Spleen (tissue), 11 donors: ENCODE results near the gene TOP1. TPM values are rescaled to one million over a fixed set of nuclear protein-coding genes. Genes with fewer than 3 reads are reported as not detected.

Source experiments
- DNase-seq: peaks from one replicate; pipeline ENCODE4 v3.0.0-alpha.2; 2020
- H3K27ac ChIP-seq, 8 donors: fragments of 200-600 bp; sonication (generic) in 7 of 8; 1 replicate in 4 of 8; 2 replicates in 4 of 8; pipeline versions ENCODE4 v1.5.0 to v1.8.0; 2016 to 2021; ENCODE audit warnings: inconsistent platforms in 4 of 8, mild to moderate bottlenecking in 4 of 8, moderate library complexity in 1 of 8
- H3K27me3 ChIP-seq, 7 donors: fragments of 200-600 bp; sonication (generic) in 6 of 7; replicated peaks in 1 of 7; 1 replicate in 4 of 7; 2 replicates in 3 of 7; pipeline versions ENCODE4 v1.5.0 to v1.8.0; 2016 to 2021; ENCODE audit warnings: inconsistent platforms in 3 of 7, mild to moderate bottlenecking in 1 of 7
- H3K36me3 ChIP-seq, 6 donors: fragments of 200-600 bp; sonication (generic) in 5 of 6; 1 replicate in 4 of 6; 2 replicates in 2 of 6; pipeline versions ENCODE4 v1.5.0 to v1.8.0; 2016 to 2021; ENCODE audit warnings: inconsistent platforms in 2 of 6
- H3K4me1 ChIP-seq, 6 donors: fragments of 200-600 bp; sonication (generic) in 5 of 6; 1 replicate in 3 of 6; 2 replicates in 3 of 6; pipeline versions ENCODE4 v1.5.0 to v1.8.0; 2016 to 2021; ENCODE audit warnings: inconsistent platforms in 3 of 6
- H3K4me3 ChIP-seq, 8 donors: fragments of 200-600 bp; sonication (generic) in 7 of 8; 1 replicate in 4 of 8; 2 replicates in 4 of 8; pipeline versions ENCODE4 v1.5.0 to v1.8.0; 2016 to 2021; ENCODE audit warnings: inconsistent platforms in 4 of 8, mild to moderate bottlenecking in 4 of 8, moderate library complexity in 2 of 8
- H3K9me3 ChIP-seq, 8 donors: fragments of 200-600 bp; sonication (generic) in 7 of 8; 1 replicate in 4 of 8; 2 replicates in 4 of 8; pipeline versions ENCODE4 v1.5.0 to v1.8.0; 2016 to 2021; ENCODE audit warnings: inconsistent platforms in 4 of 8
- CTCF ChIP-seq, 11 experiments: fragments of 200-600 bp in 7 of 11; fragments of 450-650 bp in 4 of 11; sonication (generic) in 4 of 11; IDR thresholded peaks in 8 of 11; conservative IDR thresholded peaks in 3 of 11; 1 replicate in 7 of 11; 2 replicates in 4 of 11; pipeline versions ENCODE4 v1.4.0 to v1.8.0; 2016 to 2021; ENCODE audit warnings: antibody characterized with exemption in 11 of 11, inconsistent platforms in 4 of 11, mild to moderate bottlenecking in 1 of 11
- POLR2A ChIP-seq, 3 donors: fragments of 450-650 bp; IDR thresholded peaks; one replicate each; pipeline ENCODE4 v1.5.1; 2017; ENCODE audit warnings: antibody characterized with exemption in 3 of 3, mild to moderate bottlenecking in 1 of 3
- POLR2AphosphoS5 ChIP-seq, 3 donors: sonication (generic); formaldehyde crosslinking; IDR thresholded peaks; one replicate each; pipeline ENCODE4 v1.5.1; 2017; ENCODE audit warnings: antibody characterized with exemption in 3 of 3
- WGBS, 5 donors: extraction: QIAGEN DNeasy Blood & Tissue Kit in 3 of 5; methylation state at CpG; one replicate each; pipeline versions ENCODE4 v1.1.5 to v1.1.7; 2013 to 2018; 5-methylcytosine and 5-hydroxymethylcytosine counted together
- intact Hi-C: fragments of 100-400 bp; cut with DNase I; formaldehyde crosslinking; loops from one replicate; pipeline ENCODE4 v1.15.0; 2023; ENCODE audit warnings: low total_unique reads
- polyA plus RNA-seq, 3 donors: library from polyadenylated mRNA; stranded (reverse); fragments of 200-250 nt; gene quantifications; one replicate each; pipeline ENCODE4 v1.2.1, GENCODE V29; 2013
- total RNA-seq, 7 donors: library from RNA; depleted of rRNA in 3 of 7; stranded (reverse); fragments of >200 nt in 3 of 7; fragmentation: NEBNext Ultra II Directional in 4 of 7; extraction: Animal tissue kit (Norgen Biotek cat#: 25700) in 4 of 7; gene quantifications; one replicate each; pipeline versions ENCODE4 v1.1.0 to v1.2.1, GENCODE V29; 2016 to 2021
- donor health status: healthy with polysubstance abuse.
- donor health status: DM: no; HTN: no; CAD: no; lungs with moderate emphysema.
- donor health status: DM: no; HTN: no; CAD: no.
- donor health status: Bipolar disorder and iron deficiency.
- donor health status: healthy.
- donor health status: DM: no; HTN: no; CAD: no.
- donor health status: DM: yes; HTN: yes; CAD: no.

The TOP1 gene
- total and polyA plus RNA-seq, 10 donors: 20.7 to 74.6 (median 44.8) TPM

- no peak for DNase-seq
Observed at GRCh38 chr20:41140226-41141133, 111.9 kb downstream of the TOP1 start.

GRCh38 chr20:41141153-41141815, 112.7 kb downstream of the TOP1 start:
- peaks cover 43 to 93% (median 89%) of the 10 kb centered on the region in 6 donors for H3K4me1 ChIP-seq
- WGBS, 5 donors: 49 to 62% (median 57%) methylated on average over 8 of the region's 8 CpGs
- peaks cover 0 to 7% (median 0%) of the 10 kb centered on the region in 6 donors for H3K36me3 ChIP-seq
- peak overlapping the region in 1 of 8 donors; percentile 98 for H3K4me3 ChIP-seq
- H3K27ac ChIP-seq: peak overlapping the region; percentile 37 to 98 (median 88)
- peaks cover 0 to 12% (median 0%) of the 10 kb centered on the region in 7 donors for H3K27me3 ChIP-seq
- TF ChIP-seq POLR2AphosphoS5 (IDR thresholded peaks at IDR 0.05): peak; percentile 36 to 63 (median 53)
- no peak for TF ChIP-seq CTCF (IDR thresholded peaks at IDR 0.05 in 8 of 11, conservative IDR thresholded peaks at IDR 0.05 in 3 of 11)
- TF ChIP-seq POLR2A (IDR thresholded peaks at IDR 0.05): no peak
- H3K9me3 ChIP-seq: no peaks in the 10 kb centered on the region
- DNase-seq: no peak
- intact Hi-C loops: no loop called here

More at GRCh38 chr20:41140226-41141133, 111.9 kb downstream of the TOP1 start:
- H3K27me3 ChIP-seq: peaks cover 0 to 12% (median 0%) of the 10 kb centered on the region in 7 donors
- intact Hi-C loops: no loop called here
- peak overlapping the region in 1 of 8 donors; percentile 98 for H3K4me3 ChIP-seq
- H3K9me3 ChIP-seq: no peaks in the 10 kb centered on the region
- H3K36me3 ChIP-seq: peaks cover 0 to 7% (median 0%) of the 10 kb centered on the region in 6 donors
- WGBS, 5 donors: 71 to 82% (median 75%) methylated on average over 10 of the region's 10 CpGs
- peaks cover 41 to 93% (median 86%) of the 10 kb centered on the region in 6 donors for H3K4me1 ChIP-seq
- no peak for TF ChIP-seq POLR2A (IDR thresholded peaks at IDR 0.05)
- no peak for TF ChIP-seq POLR2AphosphoS5 (IDR thresholded peaks at IDR 0.05)
- no peak for TF ChIP-seq CTCF (IDR thresholded peaks at IDR 0.05 in 8 of 11, conservative IDR thresholded peaks at IDR 0.05 in 3 of 11)
- H3K27ac ChIP-seq: peak overlapping the region; percentile 37 to 98 (median 88)

- peak overlapping the region; percentile 37 to 98 (median 88) for H3K27ac ChIP-seq
- peaks cover 0 to 7% (median 0%) of the 10 kb centered on the region in 6 donors for H3K36me3 ChIP-seq
- 70 to 97% (median 77%) methylated on average over 4 of the region's 4 CpGs for WGBS, 5 donors
- H3K9me3 ChIP-seq: no peaks in the 10 kb centered on the region
- TF ChIP-seq POLR2AphosphoS5 (IDR thresholded peaks at IDR 0.05) (no peak), POLR2A (IDR thresholded peaks at IDR 0.05) (no peak)
- H3K4me3 ChIP-seq: peak overlapping the region in 1 of 8 donors; percentile 98
- peaks cover 0 to 12% (median 0%) of the 10 kb centered on the region in 7 donors for H3K27me3 ChIP-seq
- no peak for DNase-seq
- intact Hi-C loops: no loop called here
- H3K4me1 ChIP-seq: peaks cover 50 to 98% (median 95%) of the 10 kb centered on the region in 6 donors
Observed at GRCh38 chr20:41142245-41142644, 113.6 kb downstream of the TOP1 start.

DNA sequence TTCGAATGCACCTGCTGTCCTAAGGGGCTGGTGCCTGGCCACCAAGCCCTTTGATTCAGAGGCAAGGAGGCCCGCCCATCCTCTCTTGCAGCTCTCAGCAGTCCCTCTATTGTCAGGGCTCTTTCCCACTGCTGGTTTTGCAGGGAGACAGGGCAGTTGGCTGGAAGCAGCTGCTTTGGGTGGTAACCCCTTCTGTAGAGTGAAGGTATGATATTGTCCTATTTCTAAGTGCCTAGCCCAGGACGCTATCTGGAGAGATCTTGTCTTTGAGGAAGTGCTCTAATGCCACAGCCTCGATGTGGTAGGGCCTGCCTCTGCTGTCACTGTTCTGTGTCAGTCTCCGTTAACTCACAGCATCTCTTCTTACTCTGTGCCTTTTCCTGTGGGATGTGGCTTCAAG, 114.3 kb downstream of the TOP1 start:
- DNase-seq: no peak
- no peak for TF ChIP-seq CTCF (IDR thresholded peaks at IDR 0.05 in 8 of 11, conservative IDR thresholded peaks at IDR 0.05 in 3 of 11)
- peak in 1 of 3 donors; percentile 22 for TF ChIP-seq POLR2AphosphoS5 (IDR thresholded peaks at IDR 0.05)

More for the DNA sequence above, 114.3 kb downstream of the TOP1 start:
- H3K27ac ChIP-seq: peak overlapping the region in 5 of 8 donors; percentile 80 to 98 (median 96)
- 30 to 42% (median 32%) methylated on average over 4 to 5 of the region's 5 CpGs for WGBS, 5 donors
- intact Hi-C loops: no loop called here
- H3K9me3 ChIP-seq: no peaks in the 10 kb centered on the region
- H3K4me3 ChIP-seq: peak overlapping the region in 1 of 8 donors; percentile 98
- H3K27me3 ChIP-seq: peaks cover 0 to 7% (median 0%) of the 10 kb centered on the region in 7 donors
- peaks cover 0 to 7% (median 0%) of the 10 kb centered on the region in 6 donors for H3K36me3 ChIP-seq
- peaks cover 56 to 100% (median 98%) of the 10 kb centered on the region in 6 donors for H3K4me1 ChIP-seq
